ENCODE results near the gene EIF2B5.

- TF ChIP-seq CTCF (IDR thresholded peaks at IDR 0.05; ENCODE audit: poor library complexity) (no peak), EZH2phosphoT487 (IDR thresholded peaks at IDR 0.05; ENCODE audit: low read depth, severe bottlenecking, unreplicated experiment) (no peak), EZH2 (IDR thresholded peaks at IDR 0.05; ENCODE audit: borderline replicate concordance) (no peak)
Observed at GRCh38 chr3:184149123-184149522, 14.0 kb downstream of the EIF2B5 start.

All from hepatocyte (in vitro differentiated cells).